ENCODE data around the gene ARAP1. TPM values are rescaled to one million over a fixed set of nuclear protein-coding genes. Genes with fewer than 3 reads are reported as not detected.
A peak's percentile ranks its signal among the peaks of the same experiment; 100 is the strongest.

The ARAP1 gene
- total RNA-seq, 1 donor from 2014 or later = 17.6 TPM

DNA sequence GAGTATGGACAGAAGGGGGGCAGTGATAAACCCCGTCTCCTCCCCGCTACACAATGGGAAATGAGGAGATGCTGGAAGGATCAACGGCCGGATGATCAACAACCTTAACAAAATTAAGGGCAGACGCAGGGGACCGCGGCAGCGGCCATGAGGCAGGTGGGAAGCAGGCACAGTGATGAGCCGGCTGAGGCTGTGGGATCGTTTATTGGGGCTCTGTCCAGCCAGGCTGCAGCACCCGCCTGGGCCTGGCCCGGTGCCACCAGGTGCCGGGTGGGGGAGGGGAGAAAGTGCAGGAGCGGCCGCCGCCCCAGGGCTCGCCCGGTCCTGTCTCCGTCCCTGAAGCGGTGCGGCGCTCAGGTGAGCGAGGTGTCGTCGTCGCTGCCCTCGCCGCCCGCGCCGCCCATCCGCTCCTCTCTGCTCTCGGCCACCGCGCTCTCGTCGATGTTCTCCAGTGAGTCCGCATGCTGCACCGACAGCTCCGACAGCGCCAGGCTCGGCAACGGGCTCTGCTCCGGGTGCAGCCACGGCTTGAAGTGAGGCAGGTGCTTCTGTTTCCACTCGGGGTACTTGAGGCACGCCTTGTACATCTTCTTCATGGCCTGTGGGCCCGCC lies 2.4 kb upstream of the ARAP1 start:
- no peak overlapping the region for H3K4me3 Mint-ChIP-seq
- Histone ChIP-seq H3K36me3 (no peaks in the 10 kb centered on the region), H3K4me3 (no peak overlapping the region), H3K27ac (no peak overlapping the region), H3K79me2 (ENCODE audit: low read depth) (peaks cover 18% of the 10 kb centered on the region), H3K9ac (no peak overlapping the region), H3K9me3 (ENCODE audit: low read depth) (no peaks in the 10 kb centered on the region), H3K27me3 (no peaks in the 10 kb centered on the region), H3K4me1 (peaks cover 18% of the 10 kb centered on the region), H3K4me2 (no peak overlapping the region), H4K20me1 (ENCODE audit: low read depth) (no peaks in the 10 kb centered on the region), H2AFZ (replicated peaks) (no peak overlapping the region), H3F3A (ENCODE audit: low read depth) (no peaks in the 10 kb centered on the region)
- DNase-seq (ENCODE audit: low spot score) = no peak
- no peak overlapping the region for H3K27ac Mint-ChIP-seq
- no peaks in the 10 kb centered on the region for H3K9me3 Mint-ChIP-seq
- TF ChIP-seq EZH2phosphoT487 (IDR thresholded peaks at IDR 0.05) (no peak), EZH2 (IDR thresholded peaks at IDR 0.05) (no peak)
- TF ChIP-seq, protein P1, sequence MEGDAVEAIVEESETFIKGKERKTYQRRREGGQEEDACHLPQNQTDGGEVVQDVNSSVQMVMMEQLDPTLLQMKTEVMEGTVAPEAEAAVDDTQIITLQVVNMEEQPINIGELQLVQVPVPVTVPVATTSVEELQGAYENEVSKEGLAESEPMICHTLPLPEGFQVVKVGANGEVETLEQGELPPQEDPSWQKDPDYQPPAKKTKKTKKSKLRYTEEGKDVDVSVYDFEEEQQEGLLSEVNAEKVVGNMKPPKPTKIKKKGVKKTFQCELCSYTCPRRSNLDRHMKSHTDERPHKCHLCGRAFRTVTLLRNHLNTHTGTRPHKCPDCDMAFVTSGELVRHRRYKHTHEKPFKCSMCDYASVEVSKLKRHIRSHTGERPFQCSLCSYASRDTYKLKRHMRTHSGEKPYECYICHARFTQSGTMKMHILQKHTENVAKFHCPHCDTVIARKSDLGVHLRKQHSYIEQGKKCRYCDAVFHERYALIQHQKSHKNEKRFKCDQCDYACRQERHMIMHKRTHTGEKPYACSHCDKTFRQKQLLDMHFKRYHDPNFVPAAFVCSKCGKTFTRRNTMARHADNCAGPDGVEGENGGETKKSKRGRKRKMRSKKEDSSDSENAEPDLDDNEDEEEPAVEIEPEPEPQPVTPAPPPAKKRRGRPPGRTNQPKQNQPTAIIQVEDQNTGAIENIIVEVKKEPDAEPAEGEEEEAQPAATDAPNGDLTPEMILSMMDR (IDR thresholded peaks at IDR 0.05) = no peak
- peaks cover 22% of the 10 kb centered on the region for H3K4me1 Mint-ChIP-seq
- peaks cover 8% of the 10 kb centered on the region for H3K27me3 Mint-ChIP-seq (ENCODE audit: insufficient read depth, low read depth)
- H3K36me3 Mint-ChIP-seq = peaks cover 10% of the 10 kb centered on the region

DNA sequence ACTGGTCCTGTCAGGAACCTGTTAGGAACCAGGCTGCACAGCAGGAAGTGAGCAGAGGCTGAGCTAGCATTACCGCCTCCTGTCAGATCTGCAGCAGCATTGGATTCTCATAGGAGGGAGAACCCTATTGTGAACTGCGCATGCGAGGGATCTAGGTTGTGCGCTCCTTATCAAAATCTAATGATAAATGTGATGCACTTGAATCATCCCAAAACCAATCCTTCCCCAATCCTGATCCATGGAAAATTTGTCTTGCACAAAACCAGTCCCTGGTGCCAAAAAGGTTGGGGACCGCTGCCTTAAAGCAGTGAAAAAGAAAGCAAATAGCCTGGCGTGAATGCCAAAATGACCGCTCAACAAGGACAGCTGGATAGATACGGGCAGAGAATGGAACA lies 1.9 kb upstream of the ARAP1 start:
- Mint-ChIP-seq H3K27me3 (ENCODE audit: insufficient read depth, low read depth) (peaks cover 8% of the 10 kb centered on the region), H3K4me3 (no peak overlapping the region), H3K4me1 (peaks cover 22% of the 10 kb centered on the region), H3K27ac (no peak overlapping the region), H3K9me3 (no peaks in the 10 kb centered on the region), H3K36me3 (peaks cover 8% of the 10 kb centered on the region)
- H3K27me3 ChIP-seq = no peaks in the 10 kb centered on the region
- TF ChIP-seq EZH2phosphoT487 (IDR thresholded peaks at IDR 0.05) (no peak), EZH2 (IDR thresholded peaks at IDR 0.05) (no peak)
- TF ChIP-seq, protein P1 (IDR thresholded peaks at IDR 0.05) = no peak
- H3K27ac ChIP-seq = no peak overlapping the region
- H4K20me1 ChIP-seq (ENCODE audit: low read depth) = no peaks in the 10 kb centered on the region
- H3K36me3 ChIP-seq = no peaks in the 10 kb centered on the region
- no peak for DNase-seq (ENCODE audit: low spot score)
- no peaks in the 10 kb centered on the region for H3K9me3 ChIP-seq (ENCODE audit: low read depth)
- H3K4me3 ChIP-seq = no peak overlapping the region
- H2AFZ ChIP-seq (replicated peaks) = no peak overlapping the region
- H3K4me1 ChIP-seq = peaks cover 18% of the 10 kb centered on the region
- H3K4me2 ChIP-seq = no peak overlapping the region
- H3F3A ChIP-seq (ENCODE audit: low read depth) = no peaks in the 10 kb centered on the region
- peaks cover 18% of the 10 kb centered on the region for H3K79me2 ChIP-seq (ENCODE audit: low read depth)
- no peak overlapping the region for H3K9ac ChIP-seq

DNA sequence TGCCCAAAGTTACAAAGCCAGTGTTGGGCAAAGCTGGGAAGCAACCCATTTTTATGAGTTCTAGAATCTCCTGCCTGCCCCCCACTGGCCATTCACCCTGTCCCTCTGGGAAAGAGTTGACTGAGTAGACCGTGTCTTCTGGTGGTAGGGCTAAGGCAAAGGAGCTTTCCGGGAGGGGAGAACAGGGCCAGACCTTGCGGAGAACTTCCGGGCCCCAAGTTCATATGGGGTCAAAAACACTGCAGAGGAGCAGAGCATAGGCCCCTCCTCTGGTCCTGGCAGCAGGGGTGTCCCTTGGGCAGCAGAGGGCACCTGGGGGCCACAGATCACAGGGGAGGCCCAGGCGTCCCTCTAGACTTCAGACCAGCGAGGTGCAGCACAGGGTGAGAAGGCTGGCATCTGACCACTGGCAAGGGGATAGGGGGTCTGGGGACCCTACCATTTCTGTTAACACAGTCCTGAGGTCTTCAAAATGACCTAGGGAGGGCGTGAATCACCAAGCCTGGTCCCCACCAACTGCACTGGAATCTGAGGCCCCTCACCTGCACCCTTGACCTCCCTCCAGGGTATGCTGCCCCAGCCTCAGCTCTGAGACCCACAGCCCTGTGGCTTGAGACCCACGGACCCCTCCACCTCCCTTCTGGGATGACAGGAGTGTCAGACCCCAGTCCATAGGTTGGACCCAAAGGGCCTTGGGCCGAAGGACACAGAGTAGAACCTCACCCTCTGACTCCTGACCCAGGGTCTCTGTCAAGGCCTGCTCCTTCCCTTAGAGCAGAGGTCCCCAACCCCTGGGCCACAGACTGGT lies 1.3 kb upstream of the ARAP1 start:
- Histone ChIP-seq H3K4me1 (peaks cover 18% of the 10 kb centered on the region), H3K9me3 (ENCODE audit: low read depth) (no peaks in the 10 kb centered on the region), H3K9ac (no peak overlapping the region), H3K4me2 (no peak overlapping the region), H2AFZ (replicated peaks) (no peak overlapping the region), H3K27ac (no peak overlapping the region), H3K36me3 (no peaks in the 10 kb centered on the region), H3K27me3 (no peaks in the 10 kb centered on the region), H3K79me2 (ENCODE audit: low read depth) (peaks cover 18% of the 10 kb centered on the region), H4K20me1 (ENCODE audit: low read depth) (no peaks in the 10 kb centered on the region), H3F3A (ENCODE audit: low read depth) (no peaks in the 10 kb centered on the region), H3K4me3 (no peak overlapping the region)
- H3K36me3 Mint-ChIP-seq = peaks cover 5% of the 10 kb centered on the region
- no peak for TF ChIP-seq EZH2 (IDR thresholded peaks at IDR 0.05)
- no peak for TF ChIP-seq EZH2phosphoT487 (IDR thresholded peaks at IDR 0.05)
- TF ChIP-seq, protein P1 (IDR thresholded peaks at IDR 0.05) = no peak
- peaks cover 19% of the 10 kb centered on the region for H3K4me1 Mint-ChIP-seq
- H3K27me3 Mint-ChIP-seq (ENCODE audit: insufficient read depth, low read depth) = peaks cover 8% of the 10 kb centered on the region
- peak overlapping the region; percentile 88 for H3K4me3 Mint-ChIP-seq
- no peak overlapping the region for H3K27ac Mint-ChIP-seq
- no peaks in the 10 kb centered on the region for H3K9me3 Mint-ChIP-seq
- no peak for DNase-seq (ENCODE audit: low spot score)
